A673 (cell line): ENCODE results near the gene PIF1. TPM values are rescaled to one million over a fixed set of nuclear protein-coding genes. Genes with fewer than 3 reads are reported as not detected.

ENCODE experiments used
- BruUV-seq: library from RNA; stranded (reverse); fragments of 400-500 nt; replicated peaks from 2 replicates; lab custom pipeline; 2021; lab: Mats Ljungman, UMichigan
- CTCF ChIA-PET: fragments of 300-600 bp; sonication (Branson Sonifier 250); formaldehyde crosslinking; loops from one replicate; lab custom pipeline; 2022; ENCODE audit warnings: antibody characterized with exemption; lab: Charles Lee
- POLR2A ChIA-PET: fragments of 300-600 bp; sonication (Branson Sonifier 250); formaldehyde crosslinking; loops from one replicate; lab custom pipeline; 2022; ENCODE audit warnings: antibody characterized with exemption; ENCODE audit not compliant: low non-redundant PET; lab: Charles Lee
- DNase-seq: peaks from one replicate; pipeline ENCODE4 v3.0.0-alpha.2; 2015; ENCODE audit warnings: low spot score
- H3K27ac ChIP-seq: fragments of 200-600 bp; sonication (generic); 2 replicates; pipeline ENCODE4 v1.5.1; 2016; ENCODE audit warnings: mixed run types, low read depth, mild to moderate bottlenecking, mixed read lengths, antibody characterized with exemption, low read length; ENCODE audit not compliant: poor library complexity, severe bottlenecking
- H3K27me3 ChIP-seq: fragments of 200-600 bp; sonication (generic); replicated peaks from 2 replicates; pipeline ENCODE4 v1.6.1; 2017; ENCODE audit warnings: mixed run types, low read depth, mild to moderate bottlenecking, mixed read lengths, antibody characterized with exemption, low read length; ENCODE audit not compliant: insufficient read depth, poor library complexity
- H3K36me3 ChIP-seq: fragments of 200-600 bp; sonication (generic); 2 replicates; pipeline ENCODE4 v1.6.1; 2016; ENCODE audit warnings: mixed run types, mild to moderate bottlenecking, mixed read lengths, antibody characterized with exemption, low read length; ENCODE audit not compliant: insufficient read depth, poor library complexity, severe bottlenecking
- H3K4me1 ChIP-seq: fragments of 200-600 bp; sonication (generic); 2 replicates; pipeline ENCODE4 v1.6.1; 2017; ENCODE audit warnings: mixed run types, mild to moderate bottlenecking, mixed read lengths, antibody characterized with exemption, low read length; ENCODE audit not compliant: insufficient read depth, poor library complexity, severe bottlenecking
- H3K4me3 ChIP-seq: fragments of 200-600 bp; sonication (generic); 2 replicates; pipeline ENCODE4 v1.5.1; 2016; ENCODE audit warnings: low read depth, mixed run types, mild to moderate bottlenecking, mixed read lengths, low read length; ENCODE audit not compliant: poor library complexity, severe bottlenecking
- H3K9me3 ChIP-seq: fragments of 200-600 bp; sonication (generic); 2 replicates; pipeline ENCODE4 v1.6.1; 2016; ENCODE audit warnings: mixed run types, low read depth, mild to moderate bottlenecking, mixed read lengths, antibody characterized with exemption, low read length; ENCODE audit not compliant: poor library complexity, severe bottlenecking
- EZH2 ChIP-seq: fragments of 200-600 bp; sonication (generic); IDR thresholded peaks from 2 replicates; pipeline ENCODE4 v1.6.1; 2017; ENCODE audit warnings: borderline replicate concordance, low read depth, mild to moderate bottlenecking, mixed read lengths, antibody characterized with exemption, low read length; ENCODE audit not compliant: poor library complexity, severe bottlenecking
- intact Hi-C: fragments of 100-400 bp; cut with micrococcal nuclease; formaldehyde crosslinking; loops from one replicate; pipeline ENCODE4 v1.10.0; 2022; ENCODE audit not compliant: unreplicated experiment
- total RNA-seq: library from RNA; stranded (reverse); gene quantifications from 2 replicates; pipeline ENCODE4 v1.2.3, GENCODE V29; 2021
- TF ChIP-seq, protein P1 (sequence below): fragments of 300-800, 200-600 bp; sonication (generic); conservative IDR thresholded peaks from 2 replicates; pipeline ENCODE4 v1.5.1; 2017; ENCODE audit warnings: low read depth, mild to moderate bottlenecking, antibody characterized with exemption, low read length, moderate library complexity, mixed read lengths

Gene PIF1
- total RNA-seq, 1 experiment from 2014 or later, result 65.7 TPM

DNA sequence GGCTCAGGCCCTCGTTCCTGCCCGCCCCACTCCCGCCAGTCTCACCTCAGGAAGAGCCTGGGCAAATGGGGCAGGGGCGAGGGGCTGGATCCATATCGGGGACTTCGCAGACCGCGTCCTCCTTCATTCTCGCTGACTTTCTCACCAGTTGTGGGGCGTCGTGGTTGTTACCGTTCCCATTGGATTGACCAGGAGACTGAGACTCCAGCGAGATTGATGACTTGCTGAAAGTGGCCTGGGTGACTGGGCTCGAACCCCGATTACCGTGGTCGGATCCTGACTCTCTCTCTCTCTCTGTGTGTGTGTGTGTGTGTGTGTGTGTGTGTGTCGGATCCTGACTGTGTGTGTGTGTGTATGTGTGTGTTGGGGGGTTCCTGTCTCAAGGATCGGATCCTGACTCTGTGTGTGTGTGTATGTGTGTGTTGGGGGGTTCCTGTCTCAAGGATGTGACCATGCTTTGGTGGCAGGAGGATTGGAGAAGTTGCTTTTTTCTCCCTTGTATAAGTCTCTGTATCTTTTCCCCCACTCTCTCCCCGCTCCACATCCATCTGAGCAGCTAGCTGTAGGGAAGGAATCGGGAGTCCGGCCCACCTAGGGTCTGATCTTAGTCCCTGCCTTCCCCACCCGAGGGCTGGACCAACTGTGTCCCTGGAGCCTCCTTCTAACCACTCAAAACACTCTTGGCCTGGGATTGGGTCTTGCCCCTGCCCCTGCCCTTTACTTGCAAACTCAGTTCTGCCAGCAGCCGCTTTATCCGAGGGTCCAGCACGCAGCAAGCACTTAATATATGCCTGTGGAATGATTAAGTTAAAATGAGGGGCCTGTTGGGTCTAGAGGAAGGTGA, 16.9 kb upstream of the PIF1 start:
- Histone ChIP-seq H3K36me3 (no peaks in the 10 kb centered on the region), H3K4me3 (peak overlapping the region; percentile 90), H3K27me3 (no peaks in the 10 kb centered on the region), H3K4me1 (peaks cover 8% of the 10 kb centered on the region), H3K27ac (peak overlapping the region; percentile 75), H3K9me3 (no peaks in the 10 kb centered on the region)
- CTCF ChIA-PET, result no interaction called here
- peak; percentile 40 for DNase-seq
- BruUV-seq, result TSS peak; percentile 81
- intact Hi-C loops, result no loop called here
- POLR2A ChIA-PET, result no interaction called here
- TF ChIP-seq EZH2, result no peak
- TF ChIP-seq, protein P1, sequence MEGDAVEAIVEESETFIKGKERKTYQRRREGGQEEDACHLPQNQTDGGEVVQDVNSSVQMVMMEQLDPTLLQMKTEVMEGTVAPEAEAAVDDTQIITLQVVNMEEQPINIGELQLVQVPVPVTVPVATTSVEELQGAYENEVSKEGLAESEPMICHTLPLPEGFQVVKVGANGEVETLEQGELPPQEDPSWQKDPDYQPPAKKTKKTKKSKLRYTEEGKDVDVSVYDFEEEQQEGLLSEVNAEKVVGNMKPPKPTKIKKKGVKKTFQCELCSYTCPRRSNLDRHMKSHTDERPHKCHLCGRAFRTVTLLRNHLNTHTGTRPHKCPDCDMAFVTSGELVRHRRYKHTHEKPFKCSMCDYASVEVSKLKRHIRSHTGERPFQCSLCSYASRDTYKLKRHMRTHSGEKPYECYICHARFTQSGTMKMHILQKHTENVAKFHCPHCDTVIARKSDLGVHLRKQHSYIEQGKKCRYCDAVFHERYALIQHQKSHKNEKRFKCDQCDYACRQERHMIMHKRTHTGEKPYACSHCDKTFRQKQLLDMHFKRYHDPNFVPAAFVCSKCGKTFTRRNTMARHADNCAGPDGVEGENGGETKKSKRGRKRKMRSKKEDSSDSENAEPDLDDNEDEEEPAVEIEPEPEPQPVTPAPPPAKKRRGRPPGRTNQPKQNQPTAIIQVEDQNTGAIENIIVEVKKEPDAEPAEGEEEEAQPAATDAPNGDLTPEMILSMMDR, result no peak

DNA sequence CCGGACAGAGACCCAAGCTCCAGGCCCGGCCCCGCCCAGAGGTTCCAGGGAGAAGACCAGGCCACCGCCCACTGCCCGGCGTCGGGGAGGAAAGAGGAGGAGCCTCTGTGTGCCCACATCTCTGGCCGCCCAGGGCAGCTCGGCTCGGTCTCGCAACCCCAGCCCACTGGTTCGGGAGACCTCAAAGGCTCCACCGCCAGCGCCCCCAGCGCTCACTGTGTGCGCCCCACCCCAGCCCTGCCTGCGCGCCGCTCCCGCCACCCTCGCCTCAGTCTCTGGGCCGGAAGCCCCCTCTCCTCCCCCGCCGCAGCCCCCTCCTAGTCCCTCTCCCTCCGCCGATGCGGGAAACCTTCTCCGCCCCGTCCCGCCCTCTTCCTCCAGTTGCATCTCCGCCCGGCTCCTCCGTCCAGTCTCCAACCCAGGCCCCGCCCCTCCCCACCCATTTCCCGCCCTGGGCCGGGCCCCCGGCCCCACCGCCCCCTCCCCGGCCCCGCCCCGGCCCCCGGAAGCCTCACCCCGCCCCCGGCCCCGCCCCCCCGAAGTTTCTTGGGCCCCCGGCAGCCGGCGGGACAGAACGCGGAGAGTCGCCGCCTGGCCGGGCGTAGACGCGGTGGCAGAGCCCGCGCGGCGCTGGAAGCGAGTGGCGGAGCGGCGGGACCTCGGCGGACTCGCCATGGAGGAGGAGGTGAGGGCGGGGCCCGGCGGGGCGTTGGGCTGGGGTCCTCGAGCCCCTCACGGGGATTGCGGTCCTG, 16.1 kb upstream of the PIF1 start, which contains the start of gene PLEKHO2:
Gene PLEKHO2, plus strand, starts transcription at position 572 of the 752 bp plus-strand sequence. Its CDS starts 102 bp downstream, at position 674.
- CTCF ChIA-PET, result interaction anchor here (0.6 kb wide), 2 partner anchors 8 to 105 kb away, joined by 3 to 7 read pairs; no protein-coding TSS in a partner anchor
- peaks cover 8% of the 10 kb centered on the region for H3K4me1 ChIP-seq
- no peaks in the 10 kb centered on the region for H3K9me3 ChIP-seq
- intact Hi-C loops, result no loop called here
- POLR2A ChIA-PET, result no interaction called here
- no peak for TF ChIP-seq EZH2
- TF ChIP-seq, protein P1, result peak; percentile 45
- H3K36me3 ChIP-seq, result no peaks in the 10 kb centered on the region
- H3K27ac ChIP-seq, result peak within 1 kb of the TSS; percentile 87
- H3K4me3 ChIP-seq, result peak within 1 kb of the TSS; percentile 90
- H3K27me3 ChIP-seq, result no peaks in the 10 kb centered on the region
- peak; percentile 97 for DNase-seq
- BruUV-seq, result no TSS peak

DNA sequence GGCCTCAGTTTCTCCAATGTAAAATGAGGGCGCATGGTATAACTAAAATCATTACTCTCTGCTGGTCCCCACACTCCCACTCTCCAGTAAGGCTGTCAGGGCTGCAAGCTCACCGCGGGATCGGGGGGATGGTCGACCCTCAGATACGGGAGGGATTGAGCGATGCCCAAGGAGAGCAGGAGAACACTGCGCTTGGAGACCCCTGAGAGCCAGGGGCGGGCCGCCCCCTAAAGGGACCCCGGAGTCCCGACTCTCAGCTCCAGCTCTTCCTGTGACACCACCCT, 15.6 kb upstream of the PIF1 start:
- no peaks in the 10 kb centered on the region for H3K36me3 ChIP-seq
- peak overlapping the region; percentile 87 for H3K27ac ChIP-seq
- peak overlapping the region; percentile 90 for H3K4me3 ChIP-seq
- H3K4me1 ChIP-seq, result peaks cover 8% of the 10 kb centered on the region
- no TSS peak for BruUV-seq
- no peak for TF ChIP-seq EZH2
- TF ChIP-seq, protein P1, result no peak
- intact Hi-C loops, result no loop called here
- H3K27me3 ChIP-seq, result no peaks in the 10 kb centered on the region
- POLR2A ChIA-PET, result no interaction called here
- DNase-seq, result no peak
- no peaks in the 10 kb centered on the region for H3K9me3 ChIP-seq
- CTCF ChIA-PET, result interaction anchor here (0.6 kb wide), 2 partner anchors 8 to 104 kb away, joined by 3 to 7 read pairs; no protein-coding TSS in a partner anchor
